RPMI8226 (cell line): ENCODE data around the gene CLDN10.
A peak's percentile ranks its signal among the peaks of the same experiment; 100 is the strongest.

Experiments
- DNase-seq: peaks from one replicate; pipeline ENCODE4 v3.0.0-alpha.2; 2015

Gene CLDN10

DNA sequence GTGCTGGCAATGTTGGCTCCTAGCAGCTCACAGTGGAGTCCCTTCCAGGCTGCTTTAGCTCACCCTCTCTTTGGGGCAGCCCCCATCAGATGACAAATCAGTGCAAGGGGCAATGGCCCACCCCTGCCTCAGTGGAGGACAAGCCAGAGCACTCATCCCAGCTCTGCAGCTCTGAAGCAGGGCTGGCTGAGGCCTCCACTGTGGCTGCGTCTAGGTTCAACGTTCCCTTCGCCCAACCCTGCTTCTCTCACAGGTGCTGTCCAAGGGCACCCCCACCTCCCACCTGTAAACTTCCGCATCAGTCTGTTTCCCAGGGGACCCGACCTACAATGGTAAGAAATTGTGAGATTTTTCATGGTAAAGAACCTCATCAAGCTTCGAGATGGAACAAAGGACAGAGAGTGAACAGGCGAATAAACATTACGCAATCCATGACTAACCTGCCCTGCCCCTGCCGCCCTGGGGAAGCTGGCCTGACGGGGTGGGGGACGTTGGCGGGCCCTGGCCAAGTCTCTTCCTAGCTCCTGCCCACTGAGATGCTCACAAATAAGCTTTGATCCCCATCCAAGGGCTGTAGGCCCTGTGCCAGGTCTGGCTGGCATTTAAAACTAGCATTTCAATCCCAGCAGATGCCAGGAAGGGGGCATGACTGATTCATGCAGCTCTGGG, 51.5 kb downstream of the CLDN10 start:
- DNase-seq, result no peak

DNA sequence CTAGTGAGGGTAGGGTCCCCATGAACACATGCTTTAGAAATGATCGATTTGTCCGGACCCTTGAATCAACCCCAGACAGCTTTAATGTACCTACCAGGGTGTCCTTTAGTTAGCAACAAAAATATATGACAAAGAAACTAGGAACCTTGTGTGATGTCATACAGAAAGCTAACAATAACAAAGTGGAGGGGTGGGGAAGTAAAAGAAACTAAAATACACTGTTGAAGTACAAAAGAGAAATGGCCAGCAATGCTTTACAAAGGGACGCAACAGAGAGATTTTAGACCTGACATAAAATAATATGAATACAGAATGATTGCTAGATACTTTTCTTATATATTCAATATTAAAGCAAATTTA, 52.0 kb downstream of the CLDN10 start:
- no peak for DNase-seq

DNA sequence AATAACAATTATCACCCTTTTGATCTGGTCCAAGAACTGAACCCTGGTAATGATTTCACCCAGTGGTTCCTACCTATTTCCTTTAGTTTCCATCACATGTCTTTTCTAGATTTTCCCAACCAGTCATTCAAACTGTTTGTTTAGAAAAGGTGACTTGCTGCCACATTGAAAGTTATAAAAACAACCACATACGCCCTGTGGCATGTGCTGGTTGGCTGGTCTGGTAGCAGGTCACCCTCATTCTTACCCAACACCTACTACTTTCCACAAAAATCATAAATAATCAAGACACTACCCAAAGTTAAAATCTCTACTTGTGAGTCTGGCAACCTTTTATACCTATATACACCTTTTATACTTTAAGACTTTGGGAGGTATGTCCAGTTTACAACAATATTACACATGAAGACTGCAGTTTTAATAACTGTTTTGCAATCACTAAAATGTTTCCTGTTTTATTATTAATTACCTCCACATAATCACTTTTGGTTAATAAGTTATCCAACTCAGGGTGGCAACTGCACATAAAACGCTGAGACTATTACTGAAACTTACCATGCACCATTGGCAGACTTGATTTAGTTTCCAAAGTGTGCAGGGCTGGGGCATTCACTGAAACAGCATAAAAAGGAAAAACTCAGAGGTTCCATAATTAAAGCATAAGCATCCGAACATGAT, 53.1 kb downstream of the CLDN10 start:
- DNase-seq, result no peak

DNA sequence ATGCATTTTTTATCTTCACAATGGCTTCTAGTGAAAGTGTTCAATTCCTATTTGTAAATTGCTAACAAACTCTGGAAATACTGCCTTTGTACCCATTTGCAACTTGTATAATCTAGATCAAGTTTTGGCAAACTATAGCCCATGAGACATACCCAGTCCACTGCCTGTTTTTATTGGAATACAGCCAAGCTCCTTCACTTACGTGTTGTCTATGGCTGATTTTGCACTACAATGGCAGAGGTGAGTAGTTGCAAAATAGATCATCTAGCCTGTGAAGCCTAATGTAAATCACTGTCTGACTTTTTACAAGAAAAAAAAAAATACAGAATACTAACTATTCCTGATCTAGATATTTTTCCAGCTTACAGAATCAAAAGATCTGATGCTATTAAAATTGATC, 54.8 kb downstream of the CLDN10 start:
- peak; percentile 13 for DNase-seq

DNA sequence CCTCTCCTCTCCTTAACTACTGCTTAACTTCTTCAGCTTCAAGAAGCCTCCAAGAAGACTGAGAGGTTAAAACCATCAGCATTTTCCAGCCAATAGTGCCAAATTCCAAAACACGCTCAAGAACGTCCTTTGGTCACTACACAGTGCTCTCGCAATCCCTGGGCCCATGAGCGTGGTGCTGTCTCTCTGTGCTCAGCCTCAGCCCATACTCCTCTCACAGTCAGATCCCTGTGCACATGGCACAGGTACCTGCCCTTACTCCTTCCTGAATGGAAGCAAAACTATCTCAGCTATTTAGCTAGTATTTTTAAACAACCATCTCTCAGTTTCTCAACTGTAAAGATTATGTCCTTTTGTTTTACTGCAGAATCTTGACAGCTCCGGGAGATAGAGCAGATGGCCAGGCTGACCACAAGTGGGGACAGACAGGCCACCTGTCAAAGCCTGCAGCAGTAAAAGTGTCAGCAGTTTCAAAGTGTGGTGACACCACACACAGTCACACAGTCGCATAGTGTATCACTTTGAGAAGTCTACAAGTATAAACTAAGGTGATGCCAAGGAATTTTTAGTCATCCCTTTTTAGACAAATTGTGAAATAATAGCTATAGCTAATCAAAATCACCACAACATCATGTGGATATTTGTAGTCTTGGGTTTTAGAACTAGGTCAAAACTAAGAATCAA, 56.3 kb downstream of the CLDN10 start:
- peak; percentile 51 for DNase-seq

DNA sequence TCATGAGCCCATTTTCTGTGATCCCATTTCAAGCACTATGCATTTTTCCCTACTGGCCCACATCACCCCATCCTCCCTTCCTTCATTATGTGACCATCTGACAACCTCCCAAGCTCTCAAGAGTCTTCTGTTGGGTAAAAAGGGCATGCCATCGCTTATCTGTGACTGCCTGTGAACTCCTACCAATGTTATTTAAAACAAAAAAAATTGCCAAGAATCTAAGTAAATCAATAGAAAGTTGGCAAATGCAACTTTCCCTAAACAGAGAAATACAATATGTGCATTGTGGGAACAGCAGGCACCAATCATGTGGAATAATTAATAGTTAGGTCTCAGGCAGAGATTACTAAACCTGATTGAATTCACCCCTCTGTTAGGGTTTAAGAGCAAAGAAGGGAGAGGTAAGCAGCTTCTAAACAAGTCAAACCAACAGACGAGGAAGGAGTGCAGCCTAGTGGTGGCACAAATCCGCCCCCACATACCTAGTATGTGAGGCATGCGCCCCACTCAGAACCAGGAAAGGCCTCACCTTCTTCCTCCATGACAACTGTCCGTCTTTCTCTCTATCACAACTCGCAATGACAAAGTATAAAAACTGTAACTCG, 62.2 kb downstream of the CLDN10 start:
- no peak for DNase-seq

DNA sequence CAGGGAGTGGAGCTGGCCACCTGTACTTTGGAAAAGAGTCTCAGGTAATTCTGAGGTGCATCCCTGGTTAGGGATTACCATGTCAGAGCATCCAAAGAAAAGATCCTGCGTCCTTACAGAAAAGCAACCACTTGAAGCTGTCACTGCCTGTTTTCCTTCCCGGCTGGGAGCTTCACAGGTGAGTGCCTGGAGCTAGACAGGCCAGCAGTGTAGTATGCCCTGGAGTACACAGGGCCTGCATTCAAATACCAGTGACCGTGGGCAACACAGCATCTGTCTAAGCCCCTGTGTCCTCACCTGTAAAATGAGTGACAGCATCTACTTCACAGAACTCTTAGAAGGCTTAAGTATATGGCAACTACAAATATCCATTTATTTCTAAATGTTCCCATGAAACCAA, 63.0 kb downstream of the CLDN10 start:
- DNase-seq, result no peak

DNA sequence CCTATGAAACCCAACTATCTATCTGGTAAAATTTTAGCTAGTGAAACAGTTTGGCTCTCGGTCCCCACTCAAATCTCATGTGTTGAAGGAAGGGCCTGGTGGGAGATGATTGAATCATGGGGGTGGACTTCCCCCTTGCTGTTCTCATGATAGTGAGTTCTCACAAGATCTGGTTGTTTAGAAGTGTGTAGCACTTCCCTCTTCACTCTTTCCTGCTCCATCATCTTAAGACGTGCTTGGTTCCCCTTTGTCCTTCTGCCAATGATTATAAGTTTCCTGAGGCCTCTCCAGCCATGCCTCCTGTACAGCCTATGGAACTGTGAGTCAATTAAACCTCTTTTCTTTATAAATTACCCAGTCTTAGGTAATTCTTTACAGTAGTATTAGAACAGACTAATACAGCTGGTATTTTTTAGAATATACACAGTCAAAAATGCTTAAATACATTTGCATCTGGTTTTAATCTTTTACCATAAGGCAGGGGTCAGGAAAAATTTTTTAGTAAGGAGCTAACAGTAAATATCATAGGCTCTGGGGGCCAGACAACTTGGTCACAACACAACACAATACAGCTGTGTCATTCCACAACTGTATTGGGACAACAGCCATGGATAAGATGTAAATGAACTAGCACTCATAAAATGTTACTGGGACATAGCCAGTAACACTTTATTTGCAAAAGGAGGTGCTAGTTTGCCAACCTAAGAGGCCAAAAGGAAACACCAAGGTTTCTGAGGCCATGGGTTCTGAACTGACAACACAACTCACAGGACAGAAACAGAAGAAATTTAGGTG, 67.7 kb downstream of the CLDN10 start:
- no peak for DNase-seq

DNA sequence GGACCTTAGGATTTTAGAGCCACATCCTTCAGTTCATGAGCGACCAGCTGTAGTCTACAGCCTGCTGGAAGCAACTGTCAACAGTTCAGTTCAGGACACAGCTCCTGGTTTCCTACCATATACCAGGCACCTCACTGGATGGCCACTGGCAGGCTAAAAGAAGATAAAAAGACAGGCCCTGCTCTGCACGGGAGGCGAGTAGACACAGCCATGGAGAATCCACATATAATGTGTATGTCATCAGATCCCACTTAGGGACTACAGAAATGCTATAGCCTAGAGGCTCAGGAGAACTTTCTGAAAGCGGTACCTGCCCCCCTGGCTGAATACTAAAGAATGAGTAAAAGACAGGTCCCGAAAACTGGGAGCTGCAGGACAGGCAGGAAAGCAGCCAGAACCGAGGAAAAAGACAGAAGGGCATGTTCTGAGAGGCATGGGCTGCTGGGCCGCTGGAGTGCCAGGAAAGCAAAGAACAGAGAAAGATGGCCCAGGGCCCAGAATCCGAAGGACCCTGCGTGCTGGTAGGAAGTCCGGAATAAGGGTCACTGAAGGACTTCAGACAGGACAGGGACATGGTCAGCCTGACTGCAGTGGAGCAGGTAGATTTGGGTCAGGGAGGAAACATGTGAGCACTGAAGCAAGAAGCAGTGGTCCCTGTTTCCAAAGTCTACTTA, 68.4 kb downstream of the CLDN10 start:
- no peak for DNase-seq

DNA sequence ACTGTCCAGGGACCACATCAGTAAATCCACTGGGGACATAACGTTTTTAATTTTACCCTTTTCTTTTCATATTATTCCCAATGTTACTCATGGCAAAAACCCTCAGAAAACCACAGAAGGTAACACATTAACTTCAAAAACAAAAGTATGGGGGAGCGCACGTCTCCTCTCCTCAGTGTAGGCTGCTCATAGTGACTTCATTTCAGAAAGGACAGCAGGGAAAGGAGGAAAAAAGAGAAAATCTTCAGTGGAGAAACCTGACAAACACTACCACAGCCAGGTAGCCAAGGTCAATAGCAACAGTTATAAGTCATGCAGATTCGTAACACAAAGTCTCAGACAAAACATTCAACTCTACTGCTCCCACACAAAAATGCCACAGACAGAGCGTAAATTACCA, 70.6 kb downstream of the CLDN10 start:
- no peak for DNase-seq

DNA sequence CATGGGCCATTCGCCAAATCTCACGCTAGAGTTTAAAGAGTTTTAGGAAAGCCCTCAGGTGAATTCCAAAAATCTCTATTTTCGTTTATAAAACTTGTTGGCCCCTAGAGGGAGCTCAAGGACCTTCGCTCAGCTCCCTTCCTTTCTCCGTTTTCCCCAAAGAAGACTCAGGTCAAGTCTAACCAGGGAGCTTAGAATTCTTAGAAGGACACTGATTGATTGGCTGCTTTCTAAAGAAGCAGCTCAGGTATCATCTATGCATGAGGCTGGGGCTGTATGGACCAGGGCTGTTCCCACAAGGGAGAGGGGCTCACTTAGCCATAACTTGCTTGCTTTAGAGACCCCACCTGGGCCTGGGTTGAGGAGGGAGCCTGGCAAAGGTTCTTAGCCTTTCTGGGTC, 71.5 kb downstream of the CLDN10 start:
- DNase-seq, result peak; percentile 43

DNA sequence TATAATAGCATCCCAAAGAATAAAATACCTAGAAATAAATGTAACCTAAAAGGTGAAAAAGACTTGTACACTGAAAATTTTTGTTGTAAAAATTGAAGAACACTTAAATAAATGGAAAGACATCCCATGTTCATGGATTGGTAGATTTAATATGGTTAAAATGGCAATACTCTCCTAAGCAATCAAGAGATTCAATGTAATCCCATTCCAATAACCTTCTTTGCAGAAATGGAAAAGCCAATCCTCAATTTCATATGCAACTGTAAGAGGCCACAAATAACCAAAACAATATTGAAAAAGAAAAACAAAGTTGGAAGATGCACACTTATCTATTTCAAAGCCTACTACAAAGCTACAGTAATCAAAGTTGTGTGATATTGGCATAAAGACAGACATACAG, 74.2 kb downstream of the CLDN10 start:
- no peak for DNase-seq

DNA sequence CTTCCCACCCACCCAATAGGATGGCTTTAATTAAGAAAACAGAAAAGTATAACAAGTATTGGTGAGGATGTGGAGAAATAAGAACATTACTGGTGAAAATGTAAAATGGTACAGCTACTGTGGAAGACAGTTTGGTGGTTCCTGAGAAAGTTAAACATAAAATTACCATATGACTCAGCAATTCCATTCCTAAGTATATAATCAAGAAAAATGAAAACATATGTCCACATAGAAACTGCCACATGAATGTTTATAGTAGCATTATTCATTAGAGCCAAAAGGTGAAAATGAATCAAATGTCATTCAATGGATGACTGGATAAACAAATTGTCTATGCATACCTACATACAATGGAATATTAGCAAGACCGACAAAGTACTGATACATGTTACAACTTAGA, 75.1 kb downstream of the CLDN10 start:
- no peak for DNase-seq

DNA sequence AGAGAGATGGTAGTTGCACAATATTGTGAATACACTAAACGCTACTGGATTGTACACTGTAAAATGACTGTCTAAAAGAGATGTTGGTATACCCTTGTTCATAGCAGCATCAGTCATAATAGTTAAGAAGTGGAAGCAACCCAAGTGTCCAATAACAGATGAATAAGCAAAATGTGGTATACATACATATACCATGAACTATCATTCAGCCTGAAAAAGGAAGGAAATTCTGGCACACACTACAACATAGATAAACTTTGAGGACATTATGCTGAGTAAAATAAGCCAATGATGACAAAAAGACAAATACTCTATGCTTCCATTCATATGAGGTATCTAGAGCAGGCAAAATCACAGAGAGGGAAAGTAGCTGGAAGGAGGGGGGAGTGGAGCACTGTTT, 76.0 kb downstream of the CLDN10 start:
- DNase-seq, result no peak

DNA sequence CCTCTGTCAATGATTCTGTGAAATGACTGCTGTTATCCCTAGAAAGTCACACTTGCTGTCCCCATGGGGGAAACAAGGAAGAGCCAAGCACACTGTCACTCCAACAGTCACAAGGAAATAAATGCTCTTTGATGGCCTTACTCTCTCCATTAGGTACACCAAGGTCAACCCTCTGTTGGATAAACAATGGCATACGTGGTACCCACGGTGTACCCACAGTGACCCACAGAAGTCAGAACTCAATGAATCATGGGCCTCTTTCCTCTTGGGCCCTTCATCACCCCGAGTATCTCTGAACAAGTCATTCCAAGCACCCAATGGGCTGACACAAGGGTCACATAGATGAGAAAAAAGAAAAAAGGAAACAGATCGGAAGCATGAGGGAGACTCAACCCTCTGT, 76.6 kb downstream of the CLDN10 start:
- DNase-seq, result no peak
